ENCODE measurements around the gene CLEC4G.

GRCh38 chr19:7716762-7717161 lies 15.1 kb downstream of the CLEC4G start:
- TF ChIP-seq POLR2A (conservative IDR thresholded peaks at IDR 0.05) (no peak), PCBP1 (IDR thresholded peaks at IDR 0.05; ENCODE audit: low read depth, low read length, poor library complexity, severe bottlenecking) (no peak), KAT8 (IDR thresholded peaks at IDR 0.05; ENCODE audit: low read depth) (no peak), ARHGAP35 (IDR thresholded peaks at IDR 0.05; ENCODE audit: partially characterized antibody) (no peak), SIN3A (IDR thresholded peaks at IDR 0.05; ENCODE audit: borderline replicate concordance in 2 of 2, control insufficient read depth in 1 of 2, low read depth in 2 of 2, low read length in 2 of 2) (no peak), PATZ1 (CRISPR knock-in tag; IDR thresholded peaks at IDR 0.05; ENCODE audit: borderline replicate concordance) (no peak), MLLT1 (IDR thresholded peaks at IDR 0.05) (no peak)
